K562 (cell line): ENCODE measurements around the gene DYRK1A. TPM values are rescaled to one million over a fixed set of nuclear protein-coding genes. Genes with fewer than 3 reads are reported as not detected.

ENCODE experiments used
- ATAC-seq: fragments of 200-7000 bp; cut with Tn5 transposase; 3 replicates; pipeline ENCODE4 v1.9.1; 2020; ENCODE audit warnings: moderate library complexity
- BruUV-seq: library from RNA; stranded (reverse); fragments of 400-500 nt; replicated peaks from 2 replicates; lab custom pipeline; 2021; lab: Mats Ljungman, UMichigan
- CTCF ChIA-PET: fragments of 300-600 bp; formaldehyde crosslinking; extraction: SDS; loops from one replicate; lab custom pipeline; 2021; ENCODE audit warnings: low intra/inter-chr PET ratio; lab: Yijun Ruan, JAX
- POLR2A ChIA-PET: fragments of 300-600, 350-650 bp; sonication (Branson Sonifier 250); formaldehyde crosslinking; extraction: SDS; loops from one replicate; lab custom pipeline; 2021; ENCODE audit warnings: antibody characterized with exemption, inconsistent platforms; lab: Yijun Ruan, JAX
- DNase-seq, 4 experiments: peaks; one replicate each; pipeline versions ENCODE4 v3.0.0 to v3.0.0-alpha.2; 2011 to 2018; ENCODE audit warnings: low spot score in 3 of 4, mixed read lengths in 3 of 4; ENCODE audit errors: extremely low read depth in 1 of 4
- FAIRE-seq: peaks from 2 replicates; lab custom pipeline; 2011; peaks lifted over from hg19 to GRCh38; lab: Jason Lieb, UNC
- H2AFZ ChIP-seq: 2 replicates; pipeline ENCODE4 v1.6.0; 2011; ENCODE audit warnings: low read depth, low read length, control low read depth, inconsistent platforms
- H3K27ac ChIP-seq: fragments of 200-600 bp; 3 replicates; pipeline ENCODE4 v1.8.0; 2011; ENCODE audit warnings: low read depth, mild to moderate bottlenecking, control low read depth, inconsistent platforms, low read length, moderate library complexity, mixed read lengths; ENCODE audit errors: extremely low read depth
- H3K27me3 ChIP-seq, 2 experiments: fragments of 300-600 bp in 1 of 2; 2 replicates in 1 of 2; 3 replicates in 1 of 2; pipeline versions ENCODE4 v1.6.0 to v1.8.0; 2011; ENCODE audit warnings: inconsistent platforms in 2 of 2, low read length in 2 of 2, mild to moderate bottlenecking in 1 of 2, mixed read lengths in 1 of 2, moderate library complexity in 1 of 2; ENCODE audit not compliant: control insufficient read depth in 2 of 2, insufficient read depth in 2 of 2
- H3K36me3 ChIP-seq: fragments of 300-600 bp; 3 replicates; pipeline ENCODE4 v1.8.0; 2011; ENCODE audit warnings: mild to moderate bottlenecking, low read length, inconsistent platforms; ENCODE audit not compliant: control insufficient read depth, insufficient read depth
- H3K4me1 ChIP-seq, 2 experiments: fragments of 200-600 bp in 1 of 2; replicated peaks in 1 of 2; 2 replicates in 1 of 2; 3 replicates in 1 of 2; pipeline versions ENCODE4 v1.5.1 to v1.8.0; 2011; ENCODE audit warnings: inconsistent platforms in 2 of 2, low read length in 2 of 2, mild to moderate bottlenecking in 1 of 2, mixed read lengths in 1 of 2, moderate library complexity in 1 of 2; ENCODE audit not compliant: control insufficient read depth in 2 of 2, insufficient read depth in 2 of 2
- H3K4me2 ChIP-seq: 2 replicates; pipeline ENCODE4 v1.6.1; 2011; ENCODE audit warnings: low read length, control low read depth, inconsistent platforms, mixed read lengths; ENCODE audit not compliant: insufficient read depth
- H3K4me3 ChIP-seq: fragments of 200-600 bp; sonication (generic), shearing (Covaris generic); 2 replicates; pipeline ENCODE4 v1.5.1; 2016; ENCODE audit warnings: control low read depth, inconsistent platforms
- H3K79me2 ChIP-seq: fragments of 200-600 bp; 3 replicates; pipeline ENCODE4 v1.8.0; 2011; ENCODE audit warnings: low read length, inconsistent platforms; ENCODE audit not compliant: control insufficient read depth, insufficient read depth
- H3K9ac ChIP-seq, 2 experiments: 2 replicates each; pipeline versions ENCODE4 v1.6.0 to v1.6.1; 2011; ENCODE audit warnings: low read depth in 2 of 2, low read length in 2 of 2, control low read depth in 1 of 2, inconsistent platforms in 1 of 2, mild to moderate bottlenecking in 1 of 2, mixed read lengths in 1 of 2; ENCODE audit not compliant: insufficient read depth in 1 of 2
- H3K9me1 ChIP-seq: one replicate; pipeline ENCODE4 v1.6.0; 2011; ENCODE audit warnings: inconsistent platforms, mild to moderate bottlenecking, low read length, moderate library complexity; ENCODE audit not compliant: control insufficient read depth, insufficient read depth
- H3K9me3 ChIP-seq: replicated peaks from 2 replicates; pipeline ENCODE4 v1.5.1; 2011; ENCODE audit warnings: low read depth, low read length, inconsistent platforms; ENCODE audit not compliant: control insufficient read depth, insufficient read depth
- H4K20me1 ChIP-seq: replicated peaks from 2 replicates; pipeline ENCODE4 v1.6.1; 2011; ENCODE audit warnings: low read length, inconsistent platforms, mixed read lengths; ENCODE audit not compliant: control insufficient read depth, insufficient read depth
- ATF2 ChIP-seq: sonication (generic); formaldehyde crosslinking; IDR thresholded peaks from 2 replicates; pipeline ENCODE4 v1.8.1; 2022; ENCODE audit warnings: missing genetic modification reagents
- CBFA2T2 ChIP-seq: fragments of 450-650 bp; conservative IDR thresholded peaks from 2 replicates; pipeline ENCODE4 v1.6.1; 2017; ENCODE audit warnings: mild to moderate bottlenecking
- E4F1 ChIP-seq: fragments of 250-450 bp; sonication (Bioruptor Pico); IDR thresholded peaks from 2 replicates; pipeline ENCODE4 v1.5.0; 2021; ENCODE audit warnings: mild to moderate bottlenecking, borderline replicate concordance
- FOXA1 ChIP-seq: fragments of 450-650 bp; IDR thresholded peaks from 2 replicates; pipeline ENCODE4 v1.6.1; 2016; ENCODE audit warnings: mild to moderate bottlenecking, borderline replicate concordance
- FOXJ2 ChIP-seq: fragments of 200-800 bp; sonication (Bioruptor generic); IDR thresholded peaks from 2 replicates; pipeline ENCODE4 v1.6.1; 2016; ENCODE audit warnings: missing genetic modification characterization, missing compliant biosample characterization
- JUN ChIP-seq, 2 experiments: sonication (generic) in 1 of 2; formaldehyde crosslinking in 1 of 2; IDR thresholded peaks; 2 replicates each; pipeline versions ENCODE4 v1.6.1 to v1.8.0; 2012 to 2022; ENCODE audit warnings: borderline replicate concordance in 2 of 2, mild to moderate bottlenecking in 2 of 2, improper control_type of control experiment in 1 of 2, low read depth in 1 of 2, low read length in 1 of 2, missing genetic modification reagents in 1 of 2
- KHSRP ChIP-seq: fragments of 450-650 bp; IDR thresholded peaks from 2 replicates; pipeline ENCODE4 v1.6.1; 2017
- RNF219 ChIP-seq: fragments of 250-450 bp; sonication (Bioruptor Pico); IDR thresholded peaks from 2 replicates; pipeline ENCODE4 v1.5.0; 2022; ENCODE audit warnings: mild to moderate bottlenecking
- SMC3 ChIP-seq: conservative IDR thresholded peaks from 2 replicates; pipeline ENCODE4 v1.6.1; 2011; ENCODE audit warnings: low read depth, low read length, improper control_type of control experiment; ENCODE audit not compliant: insufficient read depth
- WHSC1 ChIP-seq: IDR thresholded peaks from one replicate; pipeline ENCODE4 v1.6.1; 2012; ENCODE audit warnings: low read length, control low read depth, inconsistent platforms
- ZBTB33 ChIP-seq: sonication (generic); formaldehyde crosslinking; IDR thresholded peaks from 2 replicates; pipeline ENCODE4 v1.8.1; 2023; ENCODE audit warnings: mild to moderate bottlenecking, missing genetic modification reagents
- ZNF277 ChIP-seq: fragments of 250-450 bp; sonication (Bioruptor Pico); IDR thresholded peaks from 2 replicates; pipeline ENCODE4 v1.8.0; 2022; ENCODE audit warnings: inconsistent platforms, mild to moderate bottlenecking, moderate library complexity, borderline replicate concordance
- ZNF551 ChIP-seq: fragments of 250-450 bp; sonication (Bioruptor Pico); IDR thresholded peaks from 2 replicates; pipeline ENCODE4 v1.5.0; 2021; ENCODE audit warnings: mild to moderate bottlenecking, moderate library complexity
- WGBS: fragments of 100-300 bp; shearing (Covaris generic); methylation state at CpG from one replicate; pipeline ENCODE4 v1.1.6; 2016; ENCODE audit warnings: low coverage, mixed read lengths; ENCODE audit not compliant: insufficient coverage; ENCODE audit errors: missing lambda C conversion rate; 5-methylcytosine and 5-hydroxymethylcytosine counted together
- in situ Hi-C: fragments of 300-500 bp; cut with MboI; formaldehyde crosslinking; loops from 4 replicates; pipeline ENCODE4 v1.15.0; 2018; ENCODE audit warnings: inconsistent platforms, mixed read lengths
- intact Hi-C: fragments of 100-400 bp; cut with micrococcal nuclease; formaldehyde crosslinking; loops from 2 replicates; pipeline ENCODE4 v1.14.2; 2022
- polyA plus RNA-seq, 8 experiments: library from polyadenylated mRNA; depleted of rRNA in 4 of 8; stranded (reverse) in 5 of 8; unstranded in 3 of 8; fragments of >200 nt; fragmentation: Nextera tagmentation in 2 of 8; fragmentation: Illumina TruSeq in 1 of 8; extraction: Ambion mirVana in 2 of 8; extraction: Trizol in 1 of 8; gene quantifications; 2 replicates each; pipeline versions ENCODE4 v1.2.1 to v1.2.3, GENCODE V29; 2011 to 2014; ENCODE audit warnings: inconsistent platforms in 1 of 8, missing spikeins in 1 of 8
- total RNA-seq, 7 experiments: library from RNA; depleted of rRNA in 6 of 7; stranded (reverse); fragments of >200 nt in 6 of 7; fragmentation: Illumina TruSeq in 2 of 7; extraction: Trizol in 2 of 7; gene quantifications; 2 replicates each; pipeline versions ENCODE4 v1.2.1 to v1.2.3, GENCODE V29; 2011 to 2021; ENCODE audit warnings: low replicate concordance in 1 of 7

DYRK1A gene
- total and polyA plus RNA-seq, 9 of the 15 experiments (the other 6 are each of a cell fraction or from before 2014, with no cell fraction given): 3.7 to 64.8 (median 42.3) TPM

- H3K36me3 ChIP-seq: peaks cover 67% of the 10 kb centered on the region
- CTCF ChIA-PET: no interaction called here
- TF ChIP-seq WHSC1 (no peak), JUN (IDR thresholded peaks at IDR 0.05; ENCODE audit: borderline replicate concordance, low read depth, low read length) (no peak), JUN (CRISPR knock-in tag; IDR thresholded peaks at IDR 0.05; ENCODE audit: borderline replicate concordance) (no peak), ZBTB33 (CRISPR knock-in tag) (no peak), ZNF551 (CRISPR knock-in tag) (no peak), SMC3 (no peak), FOXJ2 (tag) (no peak), CBFA2T2 (no peak), ATF2 (CRISPR knock-in tag) (no peak), FOXA1 (no peak), E4F1 (CRISPR knock-in tag) (no peak), RNF219 (no peak), ZNF277 (CRISPR knock-in tag) (no peak), KHSRP (no peak)
Observed at GRCh38 chr21:37474342-37474741, 107.8 kb downstream of the DYRK1A start.

More at GRCh38 chr21:37474342-37474741, 107.8 kb downstream of the DYRK1A start:
- POLR2A ChIA-PET: interaction anchor here (2.0 to 3.1 kb wide), 2 partner anchors 10 to 16 kb away, joined by 6 to 14 read pairs; no protein-coding TSS in a partner anchor
- Histone ChIP-seq H3K27ac (no peak overlapping the region), H3K9ac (no peak overlapping the region), H4K20me1 (peaks cover 20% of the 10 kb centered on the region; the same call in 1 of the 2 replicates), H3K9me3 (0 out of 2 replicates have a peak, but pooled peaks cover 2% of the 10 kb centered on the region), H3K4me2 (no peak overlapping the region), H2AFZ (no peak overlapping the region), H3K27me3 (no peaks in the 10 kb centered on the region), H3K79me2 (peaks cover 96% of the 10 kb centered on the region), H3K9me1 (peaks cover 5% of the 10 kb centered on the region), H3K4me3 (no peak overlapping the region), H3K4me1 (no peaks in the 10 kb centered on the region)
- ATAC-seq: no peak
- FAIRE-seq: no peak
- in situ Hi-C loops (no loop called here), intact Hi-C loops (no loop called here)
- whole genome bisulfite sequencing: 94% methylated on average over 3 of the region's 3 CpGs
- DNase-seq: no peak
- no TSS peak for BruUV-seq
